Frontal cortex (tissue), 4 donors: ENCODE results near the gene CCDC57. TPM values are rescaled to one million over a fixed set of nuclear protein-coding genes. Genes with fewer than 3 reads are reported as not detected.
A peak's percentile ranks its signal among the peaks of the same experiment; 100 is the strongest.

Experiments
- DNase-seq, 2 donors: peaks; one replicate each; pipeline ENCODE4 v3.0.0; 2012; ENCODE audit warnings: low spot score in 2 of 2
- FAIRE-seq: peaks from 2 replicates; lab custom pipeline; 2012; peaks lifted over from hg19 to GRCh38; lab: Jason Lieb, UNC
- total RNA-seq: library from RNA; depleted of rRNA; stranded (reverse); fragments of >200 nt; gene quantifications from one replicate; pipeline ENCODE4 v1.2.3, GENCODE V29; 2014
- donor health status: control.
- donor health status: control.
- donor health status: control.

CCDC57 gene
- total RNA-seq, 1 donor from 2014 or later = 17.1 TPM

DNA sequence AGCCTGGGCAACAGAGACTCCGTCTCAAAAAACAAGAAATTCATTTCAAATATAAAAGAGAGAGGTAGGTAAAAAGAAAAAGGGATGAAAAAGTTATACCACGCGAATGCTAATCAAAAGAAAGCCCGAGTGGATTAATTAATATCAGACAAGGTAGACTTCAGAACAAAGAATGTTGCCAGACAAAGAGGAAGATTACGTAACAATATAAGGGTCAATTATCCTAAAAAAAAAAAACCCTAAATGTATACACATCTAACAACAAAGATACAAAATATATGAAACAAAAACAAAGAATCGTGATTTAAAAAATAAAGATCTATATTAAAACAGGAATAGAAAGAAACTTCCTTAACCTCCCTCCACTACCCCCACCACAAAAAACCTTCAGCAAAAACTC, 44.1 kb downstream of the CCDC57 start:
- DNase-seq (no peak), FAIRE-seq (no peak)

DNA sequence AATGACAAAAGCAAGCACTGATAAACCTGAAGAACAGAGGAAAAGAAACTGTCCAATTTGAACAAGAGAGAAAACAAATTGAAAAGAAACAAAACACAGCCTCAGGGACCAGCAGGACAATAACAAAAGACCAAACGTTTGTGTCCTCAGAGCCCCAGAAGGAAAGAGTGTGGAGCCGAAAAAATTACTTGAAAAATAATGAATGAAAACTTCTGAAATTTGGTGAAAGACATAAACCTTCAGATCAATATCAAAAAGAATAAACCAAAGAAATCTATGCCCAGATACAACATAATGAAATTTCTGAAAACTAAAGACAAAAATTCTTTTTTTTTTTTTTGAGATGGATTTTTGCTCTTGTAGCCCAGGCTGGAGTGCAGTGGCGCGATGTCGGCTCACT, 45.6 kb downstream of the CCDC57 start:
- FAIRE-seq = no peak
- DNase-seq = no peak

- DNase-seq = no peak
- FAIRE-seq = no peak
Observed at GRCh38 chr17:82164853-82165252, 47.8 kb downstream of the CCDC57 start.

DNA sequence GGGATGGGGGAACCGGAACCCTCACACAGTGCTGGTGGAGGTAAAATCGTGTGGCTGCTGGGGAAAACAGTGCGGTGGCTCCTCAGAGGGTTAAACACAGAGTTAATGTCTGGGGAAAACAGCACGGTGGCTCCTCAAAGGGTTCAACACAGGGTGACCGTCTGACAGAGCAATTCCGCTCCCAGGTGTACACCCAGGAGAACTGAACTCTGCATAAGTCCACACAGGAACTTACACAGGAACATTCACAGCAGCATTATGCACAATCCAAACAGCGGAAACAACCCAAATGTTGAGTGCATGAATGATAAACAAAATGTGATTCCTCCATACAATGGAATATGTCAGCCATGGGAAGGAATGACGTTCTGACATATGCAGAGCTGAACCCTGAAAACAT, 51.4 kb downstream of the CCDC57 start:
- FAIRE-seq (no peak), DNase-seq (no peak)

GRCh38 chr17:82160075-82160474, 52.6 kb downstream of the CCDC57 start:
- FAIRE-seq = no peak

GRCh38 chr17:82158825-82159224, 53.8 kb downstream of the CCDC57 start:
- no peak for FAIRE-seq
- DNase-seq = no peak

More at GRCh38 chr17:82160075-82160474, 52.6 kb downstream of the CCDC57 start:
- DNase-seq = no peak

- no peak for DNase-seq
- no peak for FAIRE-seq
Observed at GRCh38 chr17:82157046-82158035, 55.3 kb downstream of the CCDC57 start.

- FAIRE-seq (no peak), DNase-seq (no peak)
Observed at GRCh38 chr17:82156284-82156925, 56.2 kb downstream of the CCDC57 start.

DNA sequence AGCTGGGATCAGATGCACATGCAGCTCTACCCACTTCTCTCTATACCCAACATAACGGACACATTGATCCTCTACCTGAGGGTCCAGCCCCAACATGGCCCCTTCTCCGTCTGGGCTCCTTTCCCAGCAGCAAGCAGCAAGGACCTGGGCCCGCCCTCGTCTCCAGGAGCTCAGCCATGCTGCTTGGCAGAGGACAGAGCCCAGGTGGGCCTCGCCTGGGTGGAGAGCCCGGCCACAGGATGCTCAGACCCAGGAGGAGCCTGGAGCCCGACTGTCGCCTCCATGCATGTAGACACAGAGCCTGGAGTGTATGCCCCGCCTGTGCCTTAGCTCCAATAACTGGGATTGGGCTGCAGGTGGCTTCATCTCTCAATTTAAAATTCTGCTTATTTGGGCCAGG, 57.0 kb downstream of the CCDC57 start:
- no peak for FAIRE-seq
- DNase-seq = no peak

GRCh38 chr17:82154881-82155331, 57.7 kb downstream of the CCDC57 start:
- FAIRE-seq (no peak), DNase-seq (no peak)

DNA sequence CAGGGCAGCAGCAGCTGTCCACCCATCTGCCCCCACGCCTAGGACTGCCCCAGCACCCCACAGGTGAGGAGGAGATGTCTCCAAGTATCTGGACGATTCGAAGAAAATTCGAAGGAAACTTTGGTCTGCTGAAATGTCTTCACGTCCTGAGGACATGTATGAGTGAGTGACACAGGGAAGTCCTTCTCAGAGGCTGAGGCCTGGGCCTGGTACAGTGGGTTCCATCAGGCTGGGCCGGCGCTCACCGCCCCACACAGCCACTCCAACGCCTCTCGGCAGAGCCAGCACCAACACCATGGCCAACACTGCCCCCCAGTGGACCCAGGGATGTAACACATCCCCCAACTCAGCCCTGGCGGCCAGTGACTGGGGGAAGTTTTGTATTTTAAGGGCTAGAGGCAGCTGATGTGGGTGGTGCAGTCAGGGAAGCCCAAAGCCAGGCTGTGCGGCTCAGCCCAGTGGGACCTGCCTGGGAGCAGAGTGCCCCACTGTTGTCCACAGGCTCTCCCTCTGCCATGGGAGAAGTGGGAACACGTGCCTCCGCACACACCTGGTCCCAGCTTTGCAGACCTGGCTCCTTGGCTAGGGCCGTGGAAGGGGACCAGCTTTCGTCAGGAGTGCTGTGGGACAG, 58.8 kb downstream of the CCDC57 start:
- FAIRE-seq (no peak), DNase-seq (peak; percentile 82 to 87)

DNA sequence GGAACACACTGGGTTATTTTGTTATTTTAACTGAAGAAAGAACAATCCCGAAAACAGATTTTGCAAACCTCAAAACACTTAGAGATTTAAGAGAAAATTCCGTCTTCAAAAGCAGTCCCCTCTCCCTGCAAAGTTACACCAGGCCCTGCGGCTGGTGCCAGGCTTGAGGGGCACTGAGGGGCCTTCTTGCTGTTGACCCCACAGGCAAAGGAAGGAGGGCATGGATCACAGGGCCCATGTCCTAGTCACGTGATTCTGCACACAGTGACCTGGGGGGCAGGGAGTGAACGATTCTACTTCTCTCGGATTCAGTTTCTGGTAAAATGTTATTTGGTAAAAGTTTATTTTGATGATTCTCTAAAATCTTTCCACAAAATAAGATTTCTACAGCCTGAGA, 59.3 kb downstream of the CCDC57 start:
- no peak for DNase-seq
- FAIRE-seq = no peak

GRCh38 chr17:82152556-82153294, 59.9 kb downstream of the CCDC57 start:
- FAIRE-seq = no peak

GRCh38 chr17:82152114-82152513, 60.5 kb downstream of the CCDC57 start:
- DNase-seq (no peak), FAIRE-seq (no peak)

More at GRCh38 chr17:82152556-82153294, 59.9 kb downstream of the CCDC57 start:
- no peak for DNase-seq

DNA sequence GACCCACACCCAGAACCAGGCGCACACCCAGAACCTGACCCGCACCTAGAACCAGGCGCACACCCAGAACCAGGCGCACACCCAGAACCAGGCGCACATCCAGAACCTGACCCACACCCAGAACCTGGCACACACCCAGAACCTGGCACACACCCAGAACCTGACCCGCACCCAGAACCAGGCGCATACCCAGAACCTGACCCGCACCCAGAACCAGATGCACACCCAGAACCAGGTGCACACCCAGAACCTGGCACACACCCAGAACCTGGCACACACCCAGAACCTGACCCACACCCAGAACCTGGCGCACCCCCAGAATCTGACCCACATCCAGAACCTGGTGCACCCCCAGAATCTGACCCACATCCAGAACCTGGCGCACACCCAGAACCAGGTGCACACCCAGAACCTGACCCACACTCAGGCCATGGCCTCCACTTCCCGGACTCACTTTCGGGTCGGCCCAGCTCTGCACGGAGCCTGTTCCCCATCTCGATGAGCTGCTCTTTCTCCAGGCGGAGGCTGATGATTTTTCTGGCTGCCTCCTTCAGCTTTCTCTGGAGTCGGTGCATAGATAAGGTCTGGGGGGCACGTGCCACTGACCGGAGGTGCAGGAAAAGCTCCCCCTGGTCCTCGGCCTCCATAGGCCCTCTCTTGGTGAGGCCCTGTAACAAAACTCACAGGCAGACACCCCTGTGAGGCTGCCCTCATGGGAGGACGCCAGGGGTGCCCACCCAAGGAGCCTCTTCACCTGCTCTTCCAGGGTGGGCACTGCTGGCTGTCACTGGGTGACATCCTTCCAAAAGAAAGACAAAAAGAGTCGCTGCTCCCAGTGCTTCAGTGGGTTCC, 61.3 kb downstream of the CCDC57 start:
- no peak for FAIRE-seq
- DNase-seq = no peak

DNA sequence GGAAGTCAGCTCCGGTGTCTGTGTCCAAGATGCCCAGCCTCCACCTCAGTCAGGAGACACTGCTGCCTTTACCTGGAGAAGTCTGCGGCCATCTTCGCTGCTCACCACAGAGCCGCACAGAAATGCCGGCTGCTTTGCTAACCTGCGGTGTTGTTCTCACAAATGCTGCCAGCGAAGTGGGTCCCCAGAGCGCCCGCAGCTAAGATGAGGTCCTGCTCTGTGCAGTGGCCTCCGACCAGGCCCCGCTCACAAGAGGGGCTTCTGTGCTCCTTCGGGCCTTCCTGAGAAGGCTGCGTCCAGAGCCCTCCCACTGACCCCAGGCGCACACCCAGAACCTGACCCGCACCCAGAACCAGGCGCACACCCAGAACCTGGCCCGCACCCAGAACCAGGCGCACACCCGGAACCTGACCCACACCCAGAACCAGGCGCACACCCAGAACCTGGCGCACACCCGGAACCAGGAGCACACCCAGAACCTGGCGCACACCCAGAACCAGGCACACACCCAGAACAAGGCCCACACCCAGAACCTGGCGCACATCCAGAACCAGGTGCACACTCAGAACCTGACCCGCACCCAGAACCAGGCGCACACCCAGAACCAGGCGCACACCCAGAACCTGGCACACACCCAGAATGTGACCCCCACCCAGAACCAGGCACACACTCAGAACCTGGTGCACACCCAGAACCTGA, 63.1 kb downstream of the CCDC57 start:
- DNase-seq = no peak
- FAIRE-seq = no peak

DNA sequence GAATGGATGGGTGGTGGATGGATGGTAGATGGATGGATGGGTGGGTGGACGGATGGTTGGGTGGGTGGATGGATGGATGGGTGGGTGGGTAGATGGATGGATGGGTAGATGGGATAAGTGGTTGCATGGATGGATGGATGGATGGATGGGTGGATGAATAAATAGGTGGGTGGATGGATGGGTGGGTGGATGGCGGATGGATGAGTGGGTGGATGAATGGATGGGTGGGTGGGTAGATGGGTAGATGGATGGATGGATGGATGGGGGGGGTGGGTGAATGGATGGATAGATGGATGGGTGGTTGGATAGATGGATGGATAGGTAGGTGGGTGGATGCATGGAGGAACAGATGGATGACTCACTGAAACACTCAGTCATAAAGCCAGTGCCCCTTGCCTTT, 63.6 kb downstream of the CCDC57 start:
- FAIRE-seq (no peak), DNase-seq (no peak)

DNA sequence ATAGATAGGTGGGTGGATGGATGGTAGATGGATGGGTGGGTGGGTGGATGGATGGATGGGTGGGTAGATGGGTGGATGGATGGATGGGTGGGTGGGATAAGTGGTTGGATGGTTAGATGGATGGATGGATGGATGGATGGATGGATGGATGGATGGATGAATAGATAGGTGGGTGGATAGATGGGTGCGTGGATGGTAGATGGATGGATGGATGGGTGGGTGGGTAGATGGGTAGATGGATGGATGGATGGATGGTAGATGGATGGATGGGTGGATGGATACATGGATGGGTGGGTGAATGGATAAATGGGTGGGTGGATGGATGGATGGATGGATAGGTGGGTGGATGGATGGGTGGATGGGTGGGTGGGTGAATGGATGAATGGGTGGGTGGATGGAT, 64.6 kb downstream of the CCDC57 start:
- no peak for DNase-seq
- no peak for FAIRE-seq
